GM10266 (cell line): Measurements from ENCODE around the gene NGEF.

Experiments used
- DNase-seq: peaks from one replicate; pipeline ENCODE4 v3.0.0; 2012; ENCODE audit errors: extremely low spot score
- CTCF ChIP-seq: IDR thresholded peaks from 2 replicates; pipeline ENCODE4 v1.5.1; 2012; ENCODE audit warnings: mild to moderate bottlenecking, low read depth; ENCODE audit not compliant: control insufficient read depth, insufficient read depth; ENCODE audit errors: missing control alignments

The NGEF gene

GRCh38 chr2:233049194-233049761 is 36.2 kb upstream of the NGEF start:
- no peak for DNase-seq
- TF ChIP-seq CTCF, result no peak

GRCh38 chr2:233048569-233049193 is 35.6 kb upstream of the NGEF start:
- no peak for DNase-seq
- no peak for TF ChIP-seq CTCF

- no peak for TF ChIP-seq CTCF
- no peak for DNase-seq
Observed at GRCh38 chr2:233047667-233048066, 34.6 kb upstream of the NGEF start.

- no peak for TF ChIP-seq CTCF
- DNase-seq, result no peak
Observed at GRCh38 chr2:233047206-233047605, 34.1 kb upstream of the NGEF start.

- no peak for DNase-seq
- no peak for TF ChIP-seq CTCF
Observed at GRCh38 chr2:233044974-233045605, 32.0 kb upstream of the NGEF start.

GRCh38 chr2:233042549-233042948 is 29.5 kb upstream of the NGEF start:
- TF ChIP-seq CTCF, result no peak
- DNase-seq, result no peak

GRCh38 chr2:233041722-233042323 is 28.8 kb upstream of the NGEF start:
- no peak for DNase-seq
- no peak for TF ChIP-seq CTCF
